COLO829 (cell line): ENCODE measurements around the gene NKX6-2.
"Not testable (repeated sequence)": the region's sequence is repeated elsewhere in the genome, so short reads cannot be mapped to it uniquely, and the experiment has no call there.

Experiments
- DNase-seq: peaks from one replicate; pipeline ENCODE4 v3.0.0; 2012; ENCODE audit warnings: low spot score

The NKX6-2 gene

GRCh38 chr10:132785723-132786475 lies at the start of gene NKX6-2:
Gene NKX6-2, minus strand, starts transcription at chr10:132786147. Its CDS starts 199 bp downstream, at chr10:132785948.
- DNase-seq, result no peak

- DNase-seq, result no peak
Measured at GRCh38 chr10:132834891-132835847, 49.2 kb upstream of the NKX6-2 start.

- no peak for DNase-seq
Measured at GRCh38 chr10:132834311-132834761, 48.4 kb upstream of the NKX6-2 start.

GRCh38 chr10:132833421-132834111 lies 47.6 kb upstream of the NKX6-2 start:
- DNase-seq, result no peak

- DNase-seq, result no peak
Measured at GRCh38 chr10:132832186-132832969, 46.4 kb upstream of the NKX6-2 start.

GRCh38 chr10:132829403-132829802 lies 43.5 kb upstream of the NKX6-2 start:
- no peak for DNase-seq

DNA sequence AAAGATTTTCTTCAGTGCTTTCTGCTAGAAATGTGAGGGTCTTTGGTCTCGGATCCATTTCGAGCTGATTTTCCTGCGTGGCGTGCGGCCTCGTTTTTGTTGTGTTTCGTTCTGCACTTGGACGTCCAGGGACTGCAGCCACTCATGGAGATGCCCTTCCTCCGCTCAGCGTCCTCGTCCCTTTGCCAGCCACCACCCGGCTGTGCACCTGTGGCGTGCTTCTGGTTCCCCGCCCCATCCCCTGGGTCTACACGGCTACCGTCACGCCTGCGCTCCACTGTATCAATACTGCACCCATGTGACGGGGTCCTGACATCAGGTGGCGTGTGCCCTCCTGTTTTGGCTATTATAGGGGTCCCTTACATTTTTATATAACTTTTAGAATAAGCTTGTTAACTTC lies 42.7 kb upstream of the NKX6-2 start:
- DNase-seq, result no peak

- DNase-seq, result no peak
Measured at GRCh38 chr10:132827861-132828539, 42.1 kb upstream of the NKX6-2 start.

DNA sequence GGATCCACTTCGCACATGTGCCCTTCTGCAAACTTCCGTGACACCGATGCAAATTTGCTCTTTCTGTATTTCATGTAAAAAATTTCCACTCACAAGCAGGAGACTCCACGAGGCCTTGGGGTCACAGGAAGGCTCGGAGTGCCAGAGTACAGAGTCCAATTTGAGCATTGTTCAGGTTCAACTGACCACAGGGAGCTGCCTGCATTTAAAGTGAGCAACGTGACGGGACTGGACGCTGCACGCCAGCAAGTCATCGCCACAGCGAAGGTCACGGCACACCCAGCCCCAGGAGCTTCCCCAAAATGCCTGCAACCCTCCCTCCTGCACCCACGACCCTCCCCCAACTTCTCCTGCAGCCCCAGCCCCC lies 41.5 kb upstream of the NKX6-2 start:
- no peak for DNase-seq

DNA sequence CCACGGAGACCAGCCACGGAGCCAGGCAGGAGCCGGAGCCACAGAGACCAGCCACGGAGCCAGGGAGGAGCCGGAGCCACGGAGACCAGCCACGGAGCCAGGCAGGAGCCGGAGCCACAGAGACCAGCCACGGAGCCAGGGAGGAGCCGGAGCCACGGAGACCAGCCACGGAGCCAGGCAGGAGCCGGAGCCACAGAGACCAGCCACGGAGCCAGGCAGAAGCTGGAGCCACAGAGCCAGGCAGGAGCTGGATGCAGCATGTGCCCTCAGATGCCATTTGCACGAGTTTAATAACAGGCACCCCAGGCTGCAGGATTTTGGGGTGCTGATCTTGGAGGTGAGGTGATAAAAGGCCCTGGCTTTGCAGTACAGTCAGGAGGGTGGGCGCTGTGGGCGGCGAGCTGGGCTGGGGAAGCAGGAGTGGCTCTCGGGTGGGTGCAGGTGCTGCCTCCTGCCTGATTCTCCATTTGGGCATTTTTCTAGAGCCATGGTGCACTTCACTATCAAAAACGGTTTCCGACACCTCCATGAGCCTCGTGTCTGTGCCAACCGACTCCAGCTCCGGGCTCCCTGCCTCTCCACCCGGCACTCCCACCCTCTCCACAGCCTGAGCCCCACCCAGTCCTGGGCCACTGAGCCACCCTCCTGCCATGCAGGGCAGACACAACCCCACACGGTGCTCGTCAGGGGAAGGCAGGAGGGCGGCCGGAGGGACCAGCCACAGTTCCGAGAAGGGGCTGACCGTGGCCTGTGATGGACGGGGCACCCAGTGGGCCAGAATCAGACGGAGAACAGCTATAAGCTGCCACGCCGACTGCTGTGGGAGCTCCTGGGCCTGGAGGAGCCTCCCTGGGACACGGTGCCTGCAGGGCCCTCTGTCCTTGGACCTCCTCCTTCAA lies 40.8 kb upstream of the NKX6-2 start:
- no peak for DNase-seq

DNA sequence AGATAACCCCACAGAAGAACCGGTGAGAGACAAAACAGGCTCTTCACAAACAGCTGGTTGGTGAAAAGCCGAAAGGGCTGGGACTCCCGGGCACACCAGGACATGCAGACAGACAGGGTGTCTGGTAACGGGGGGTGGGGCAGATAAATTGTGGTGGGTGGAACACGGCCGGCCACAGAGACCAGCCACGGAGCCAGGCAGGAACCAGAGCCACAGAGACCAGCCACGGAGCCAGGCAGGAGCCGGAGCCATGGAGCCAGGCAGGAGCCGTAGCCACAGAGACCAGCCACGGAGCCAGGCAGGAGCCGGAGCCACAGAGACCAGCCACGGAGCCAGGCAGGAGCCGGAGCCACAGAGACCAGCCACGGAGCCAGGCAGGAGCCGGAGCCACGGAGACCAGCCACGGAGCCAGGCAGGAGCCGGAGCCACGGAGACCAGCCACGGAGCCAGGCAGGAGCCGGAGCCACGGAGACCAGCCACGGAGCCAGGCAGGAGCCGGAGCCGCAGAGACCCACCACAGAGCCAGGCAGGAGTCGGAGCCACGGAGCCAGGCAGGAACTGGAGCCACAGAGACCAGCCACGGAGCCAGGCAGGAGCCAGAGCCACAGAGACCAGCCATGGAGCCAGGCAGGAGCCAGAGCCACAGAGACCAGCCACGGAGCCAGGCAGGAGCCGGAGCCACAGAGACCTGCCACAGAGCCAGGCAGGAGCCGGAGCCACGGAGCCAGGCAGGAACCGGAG lies 40.0 kb upstream of the NKX6-2 start:
- DNase-seq, result not testable (repeated sequence)

DNA sequence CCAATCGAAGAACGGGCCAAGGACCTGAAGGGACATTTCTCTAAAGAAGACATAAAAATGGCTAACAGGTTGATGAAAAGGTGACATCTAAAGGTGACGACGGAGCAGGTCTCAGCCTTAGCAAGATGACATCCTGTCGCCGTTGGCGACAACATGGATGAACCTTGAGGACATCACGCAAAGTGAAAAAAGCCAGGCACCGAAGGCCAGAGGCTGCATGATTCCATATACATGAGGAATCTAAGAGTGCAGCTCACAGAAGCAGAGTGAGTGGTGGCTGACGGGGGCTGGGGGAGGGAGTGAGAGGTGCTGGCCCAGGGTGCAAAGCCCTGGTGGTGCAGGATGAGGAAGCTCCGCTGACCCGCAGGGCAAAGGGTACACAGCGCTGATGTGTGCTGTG lies 34.1 kb upstream of the NKX6-2 start:
- DNase-seq, result no peak

DNA sequence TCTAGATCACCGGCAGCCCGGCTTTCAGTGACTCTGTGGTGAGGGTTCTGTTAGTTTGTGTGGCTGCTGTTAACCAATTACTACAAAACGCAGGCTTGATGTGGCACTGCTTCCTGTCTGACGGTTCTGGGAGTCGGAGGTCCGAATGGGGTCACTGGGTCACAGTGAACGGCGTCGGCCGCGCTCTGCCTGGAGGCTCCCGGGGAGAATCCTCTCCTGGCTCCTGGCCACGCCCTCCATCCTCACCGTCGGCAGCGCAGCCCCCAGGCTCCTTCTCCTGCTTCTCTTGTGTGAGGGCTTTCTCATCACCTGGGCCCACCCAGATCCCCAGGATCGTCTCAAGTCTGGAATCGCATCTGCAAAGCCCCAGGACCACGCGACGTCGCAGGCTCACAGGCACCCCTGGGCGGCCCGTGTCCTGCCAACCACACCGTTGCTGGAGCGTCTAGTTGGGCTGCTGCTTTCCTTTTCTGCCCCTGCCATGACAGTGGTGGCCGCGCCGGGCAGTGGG lies 31.8 kb upstream of the NKX6-2 start:
- DNase-seq, result no peak

DNA sequence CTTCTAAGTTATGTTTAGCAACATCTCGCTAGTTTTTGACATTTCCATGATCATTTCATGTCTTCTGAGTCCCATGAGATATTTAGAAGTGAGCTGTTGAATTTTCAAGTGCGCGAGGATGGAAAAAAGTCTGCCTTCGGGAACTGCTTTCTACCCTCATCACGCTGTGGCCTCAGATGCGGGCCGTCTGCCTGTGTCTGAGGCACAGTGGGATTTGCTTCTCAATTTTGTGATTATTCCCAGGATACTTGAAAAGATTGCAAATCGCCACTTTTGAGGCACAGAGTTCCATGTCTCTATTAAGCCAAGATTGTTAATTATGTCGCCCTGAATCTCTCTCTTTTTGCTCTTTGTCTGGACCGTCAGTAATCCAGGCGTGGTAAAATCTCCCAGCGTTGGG lies 30.8 kb upstream of the NKX6-2 start:
- DNase-seq, result no peak

DNA sequence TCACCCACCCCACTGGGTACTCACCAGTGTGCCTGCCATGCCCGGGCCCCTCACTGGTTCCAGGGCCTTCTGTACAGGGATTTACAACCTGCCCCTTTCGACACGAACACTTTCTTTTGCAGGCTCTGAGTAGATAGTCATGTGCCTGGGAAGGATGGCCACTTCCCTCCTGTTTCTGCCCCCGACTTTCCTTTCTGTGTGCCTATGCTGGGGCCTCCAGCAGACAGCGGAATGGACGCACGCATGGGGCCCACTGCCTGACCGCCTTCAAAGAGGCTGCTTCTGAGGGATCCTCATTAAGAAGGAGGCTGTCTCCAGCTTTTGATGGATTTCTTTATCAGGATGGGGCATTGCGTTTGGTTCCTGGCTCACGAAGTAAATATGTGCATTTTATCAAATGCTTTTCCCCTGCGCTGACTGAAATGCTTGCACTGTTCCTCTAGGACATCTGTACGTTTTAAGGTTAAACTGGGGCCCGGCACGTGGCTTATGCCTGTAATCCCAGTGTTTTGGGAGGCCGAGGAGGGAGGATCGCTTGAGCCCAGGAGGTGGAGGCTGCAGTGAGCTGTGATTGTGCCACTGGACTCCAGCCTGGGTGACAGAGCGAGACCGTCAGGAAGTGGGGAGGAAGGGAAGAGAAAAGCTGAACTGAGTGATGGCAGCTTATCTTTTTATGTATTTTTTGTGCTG lies 29.4 kb upstream of the NKX6-2 start:
- no peak for DNase-seq

GRCh38 chr10:132814469-132814856 lies 28.5 kb upstream of the NKX6-2 start:
- DNase-seq, result no peak

- no peak for DNase-seq
Measured at GRCh38 chr10:132813560-132814468, 27.9 kb upstream of the NKX6-2 start.
